Mesothelial cell of epicardium (in vitro differentiated cells): Measurements from ENCODE around the gene AP3S2. TPM values are rescaled to one million over a fixed set of nuclear protein-coding genes. Genes with fewer than 3 reads are reported as not detected.

Experiments
- DNase-seq, 2 experiments: peaks; one replicate each; pipeline ENCODE4 v3.0.0; 2021; ENCODE audit warnings: low spot score in 2 of 2; ENCODE audit not compliant: unreplicated experiment in 2 of 2
- H3K27ac Mint-ChIP-seq: 2 replicates; pipeline ENCODE4 v1.8.0; 2021; ENCODE audit warnings: mixed read lengths
- H3K27me3 Mint-ChIP-seq: 2 replicates; pipeline ENCODE4 v1.8.0; 2021; ENCODE audit warnings: low read depth, mixed read lengths
- H3K36me3 Mint-ChIP-seq: 2 replicates; pipeline ENCODE4 v1.8.0; 2021; ENCODE audit warnings: mixed read lengths
- H3K4me1 Mint-ChIP-seq: 2 replicates; pipeline ENCODE4 v1.8.0; 2021; ENCODE audit warnings: mixed read lengths
- H3K4me3 Mint-ChIP-seq: 2 replicates; pipeline ENCODE4 v1.8.0; 2021; ENCODE audit warnings: mild to moderate bottlenecking, moderate library complexity, mixed read lengths
- H3K9me3 Mint-ChIP-seq: 2 replicates; pipeline ENCODE4 v1.8.0; 2021; ENCODE audit warnings: mixed read lengths
- total RNA-seq: library from RNA; stranded (reverse); gene quantifications from 3 replicates; pipeline ENCODE4 v1.2.1, GENCODE V29; 2021
- TF ChIP-seq, protein P1 (sequence below): fragments of 200-600 bp; sonication (generic); IDR thresholded peaks from one replicate; pipeline ENCODE4 v1.5.0; 2021; ENCODE audit warnings: antibody characterized with exemption; ENCODE audit not compliant: unreplicated experiment

Gene AP3S2
- total RNA-seq, 1 donor from 2014 or later = 28.3 TPM

DNA sequence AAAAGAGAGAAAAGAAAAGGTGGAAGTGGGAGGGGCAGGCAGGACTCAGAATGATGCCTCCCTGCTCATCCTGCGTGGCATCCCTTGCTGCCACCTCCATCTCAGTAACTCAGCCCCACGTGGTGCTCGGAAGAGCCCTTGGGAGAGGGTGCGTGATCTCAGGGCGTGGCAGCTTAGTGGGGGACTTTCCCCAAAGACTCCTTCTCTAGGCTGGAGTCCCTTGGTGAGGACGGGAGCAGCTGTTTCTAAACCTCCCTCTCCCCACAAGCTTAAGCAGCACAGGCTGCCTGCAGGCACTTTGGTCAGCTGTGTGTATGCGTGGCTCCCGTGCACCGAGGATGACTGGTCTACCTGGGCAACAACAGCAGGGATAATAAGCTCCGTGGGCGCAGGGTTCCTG lies 71.8 kb downstream of the AP3S2 start:
- Mint-ChIP-seq H3K36me3 (no peaks in the 10 kb centered on the region), H3K4me3 (no peak overlapping the region), H3K4me1 (no peaks in the 10 kb centered on the region), H3K9me3 (no peaks in the 10 kb centered on the region), H3K27me3 (peaks cover 19% of the 10 kb centered on the region), H3K27ac (no peak overlapping the region)
- TF ChIP-seq, protein P1, sequence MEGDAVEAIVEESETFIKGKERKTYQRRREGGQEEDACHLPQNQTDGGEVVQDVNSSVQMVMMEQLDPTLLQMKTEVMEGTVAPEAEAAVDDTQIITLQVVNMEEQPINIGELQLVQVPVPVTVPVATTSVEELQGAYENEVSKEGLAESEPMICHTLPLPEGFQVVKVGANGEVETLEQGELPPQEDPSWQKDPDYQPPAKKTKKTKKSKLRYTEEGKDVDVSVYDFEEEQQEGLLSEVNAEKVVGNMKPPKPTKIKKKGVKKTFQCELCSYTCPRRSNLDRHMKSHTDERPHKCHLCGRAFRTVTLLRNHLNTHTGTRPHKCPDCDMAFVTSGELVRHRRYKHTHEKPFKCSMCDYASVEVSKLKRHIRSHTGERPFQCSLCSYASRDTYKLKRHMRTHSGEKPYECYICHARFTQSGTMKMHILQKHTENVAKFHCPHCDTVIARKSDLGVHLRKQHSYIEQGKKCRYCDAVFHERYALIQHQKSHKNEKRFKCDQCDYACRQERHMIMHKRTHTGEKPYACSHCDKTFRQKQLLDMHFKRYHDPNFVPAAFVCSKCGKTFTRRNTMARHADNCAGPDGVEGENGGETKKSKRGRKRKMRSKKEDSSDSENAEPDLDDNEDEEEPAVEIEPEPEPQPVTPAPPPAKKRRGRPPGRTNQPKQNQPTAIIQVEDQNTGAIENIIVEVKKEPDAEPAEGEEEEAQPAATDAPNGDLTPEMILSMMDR = no peak
- DNase-seq = no peak

DNA sequence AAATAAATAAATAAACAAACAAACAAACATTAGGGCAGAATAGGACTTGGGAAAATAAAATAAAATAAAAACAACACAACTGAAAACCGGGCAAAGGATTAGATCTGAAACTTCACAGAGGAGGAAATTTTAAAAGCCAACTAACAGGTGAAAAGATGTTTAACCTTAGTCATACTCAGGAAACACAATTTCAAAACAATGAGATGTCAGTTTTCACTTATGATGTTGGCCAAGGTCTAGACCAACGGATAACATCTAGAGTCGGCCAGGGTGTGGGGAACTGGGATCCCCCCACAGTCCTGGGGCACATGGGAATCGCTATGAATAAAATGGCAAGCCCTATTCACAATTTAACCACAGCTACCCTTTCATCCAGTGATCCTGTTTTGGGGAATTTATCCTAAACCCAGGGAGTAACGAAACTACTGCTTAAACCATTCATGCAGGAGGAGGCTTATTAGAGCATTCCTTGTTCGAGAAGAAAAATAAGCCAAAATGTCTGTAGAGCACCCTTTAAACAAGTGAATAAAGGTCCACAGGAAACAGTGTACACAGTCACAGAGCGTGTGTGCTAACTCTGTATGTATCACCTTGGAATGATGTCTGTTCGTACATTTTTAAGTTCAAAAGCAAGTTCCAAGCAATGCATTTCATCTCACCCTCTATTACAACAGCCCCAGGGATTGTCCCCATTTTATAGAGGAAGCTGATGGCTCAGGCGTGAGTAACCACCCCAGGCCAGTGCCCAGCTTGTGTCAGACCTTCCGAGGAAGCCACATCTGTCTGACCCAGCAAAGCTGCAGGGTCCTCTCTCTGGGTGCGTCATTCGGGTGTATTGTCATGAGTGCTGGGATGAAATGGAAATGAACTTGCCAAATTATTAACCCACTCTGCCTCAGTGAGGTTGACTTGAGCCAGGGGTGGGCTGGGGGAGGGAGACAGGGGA lies 72.9 kb downstream of the AP3S2 start:
- peaks cover 29% of the 10 kb centered on the region for H3K27me3 Mint-ChIP-seq
- TF ChIP-seq, protein P1 = no peak
- peaks cover 2% of the 10 kb centered on the region for H3K36me3 Mint-ChIP-seq
- peaks cover 7% of the 10 kb centered on the region for H3K4me1 Mint-ChIP-seq
- DNase-seq = no peak
- H3K27ac Mint-ChIP-seq = no peak overlapping the region
- H3K9me3 Mint-ChIP-seq = peaks cover 4% of the 10 kb centered on the region
- H3K4me3 Mint-ChIP-seq = no peak overlapping the region

DNA sequence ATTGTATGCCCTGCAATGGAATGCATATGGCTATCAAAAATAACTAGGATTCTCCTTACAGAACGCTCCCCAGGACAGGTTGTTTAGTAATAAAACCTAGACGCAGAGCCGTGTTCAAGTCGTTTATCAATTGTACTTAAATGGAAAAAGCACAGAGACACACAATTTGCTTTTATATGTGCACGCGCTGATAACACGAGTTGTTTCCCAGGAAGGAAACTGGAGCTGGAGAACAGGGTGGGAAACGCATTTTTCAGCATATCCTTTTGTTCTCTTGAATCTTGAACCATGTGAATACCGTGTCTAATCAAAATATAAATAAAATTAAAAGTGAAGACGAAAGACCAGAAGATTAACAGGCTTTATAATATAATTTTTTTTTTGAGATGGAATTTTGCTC lies 75.5 kb downstream of the AP3S2 start:
- Mint-ChIP-seq H3K27ac (no peak overlapping the region), H3K4me3 (no peak overlapping the region), H3K9me3 (peaks cover 8% of the 10 kb centered on the region), H3K36me3 (peaks cover 2% of the 10 kb centered on the region), H3K4me1 (peaks cover 8% of the 10 kb centered on the region), H3K27me3 (peaks cover 50% of the 10 kb centered on the region)
- no peak for DNase-seq
- TF ChIP-seq, protein P1 = no peak

DNA sequence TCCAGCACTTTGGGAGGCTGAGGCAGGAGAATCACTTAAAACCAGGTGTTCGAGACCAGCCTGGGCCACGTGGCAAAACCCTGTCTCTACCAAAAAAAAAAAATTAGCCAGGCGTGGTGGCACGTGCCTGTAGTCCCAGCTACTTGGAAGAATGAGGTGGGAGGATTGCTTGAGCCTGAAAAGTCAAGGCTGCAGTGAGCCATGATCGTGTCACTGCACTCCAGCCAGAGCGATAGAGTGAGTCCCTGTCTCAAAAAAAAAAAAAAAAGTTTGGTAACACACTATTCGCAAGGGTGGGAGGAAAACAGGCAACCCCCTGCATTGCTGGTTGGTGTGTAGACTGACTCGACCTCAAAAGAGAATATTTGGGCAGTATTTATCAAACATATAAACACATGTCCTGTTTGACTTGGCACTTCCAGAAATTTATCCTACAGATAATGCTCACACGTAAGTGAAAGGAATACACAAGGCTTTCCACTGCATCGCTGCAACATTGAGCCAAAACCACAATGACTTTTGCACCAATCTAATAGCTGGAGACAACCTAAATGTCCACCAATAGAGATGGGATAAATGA lies 76.0 kb downstream of the AP3S2 start:
- peaks cover 8% of the 10 kb centered on the region for H3K4me1 Mint-ChIP-seq
- no peak overlapping the region for H3K4me3 Mint-ChIP-seq
- peaks cover 8% of the 10 kb centered on the region for H3K9me3 Mint-ChIP-seq
- H3K27me3 Mint-ChIP-seq = peaks cover 53% of the 10 kb centered on the region
- TF ChIP-seq, protein P1 = no peak
- H3K36me3 Mint-ChIP-seq = peaks cover 2% of the 10 kb centered on the region
- no peak overlapping the region for H3K27ac Mint-ChIP-seq
- DNase-seq = no peak

DNA sequence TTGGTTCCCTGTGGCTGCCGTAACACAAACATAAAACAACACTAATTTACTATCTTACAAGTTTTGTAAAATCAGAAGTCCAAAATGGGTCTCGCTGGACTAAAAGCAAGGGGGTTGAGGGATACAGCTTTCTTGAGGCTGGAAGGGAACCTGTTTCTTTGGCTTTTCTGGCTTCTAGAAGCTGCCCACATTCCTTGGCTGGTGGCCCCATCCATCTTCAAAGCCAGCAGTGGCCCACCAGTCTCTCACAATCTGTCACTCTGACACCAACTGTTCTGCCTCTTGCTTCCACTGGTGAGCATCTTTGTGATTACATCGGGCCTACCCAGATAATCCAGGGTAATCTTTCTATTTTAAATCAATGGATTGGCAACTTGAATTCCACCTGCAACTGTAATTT lies 78.0 kb downstream of the AP3S2 start:
- TF ChIP-seq, protein P1 = no peak
- peak overlapping the region; percentile 58 for H3K4me3 Mint-ChIP-seq
- peaks cover 8% of the 10 kb centered on the region for H3K4me1 Mint-ChIP-seq
- H3K27ac Mint-ChIP-seq = no peak overlapping the region
- no peak for DNase-seq
- H3K36me3 Mint-ChIP-seq = peaks cover 2% of the 10 kb centered on the region
- peaks cover 8% of the 10 kb centered on the region for H3K9me3 Mint-ChIP-seq
- H3K27me3 Mint-ChIP-seq = peaks cover 51% of the 10 kb centered on the region
